SK-N-SH treated with all-trans-retinoic acid at 6 μM for 48 hours (cell line): ENCODE data around the gene KLHL20.

Experiments
- ATAC-seq: fragments of 200-7000 bp; cut with Tn5 transposase; 3 replicates; pipeline ENCODE4 v1.9.1; 2020; ENCODE audit warnings: mild to moderate bottlenecking, moderate library complexity
- ARNTL ChIP-seq: fragments of 450-650 bp; formaldehyde crosslinking; IDR thresholded peaks from 2 replicates; pipeline ENCODE4 v1.5.0; 2020; ENCODE audit warnings: low read depth, mild to moderate bottlenecking, moderate library complexity, borderline replicate concordance
- BACH2 ChIP-seq: fragments of 250-450 bp; sonication (Bioruptor Pico); IDR thresholded peaks from 2 replicates; pipeline ENCODE4 v1.9.0; 2021; ENCODE audit warnings: mild to moderate bottlenecking, borderline replicate concordance
- CREB5 ChIP-seq: fragments of 250-450 bp; sonication (Bioruptor Pico); IDR thresholded peaks from 2 replicates; pipeline ENCODE4 v1.5.1; 2020; ENCODE audit warnings: low read depth, mild to moderate bottlenecking, moderate library complexity
- CSRNP3 ChIP-seq: fragments of 250-450 bp; sonication (Bioruptor Pico); IDR thresholded peaks from 2 replicates; pipeline ENCODE4 v1.5.1; 2021; ENCODE audit warnings: mild to moderate bottlenecking, moderate library complexity
- ESRRG ChIP-seq: fragments of 250-450 bp; sonication (Bioruptor Pico); IDR thresholded peaks from 2 replicates; pipeline ENCODE4 v1.6.1; 2021; ENCODE audit warnings: mild to moderate bottlenecking
- GLIS3 ChIP-seq: fragments of 250-450 bp; sonication (Bioruptor Pico); IDR thresholded peaks from 2 replicates; pipeline ENCODE4 v1.5.0; 2020; ENCODE audit warnings: mild to moderate bottlenecking, moderate library complexity
- ISL1 ChIP-seq: fragments of 250-450 bp; sonication (Bioruptor Pico); IDR thresholded peaks from 2 replicates; pipeline ENCODE4 v2.1.2; 2022; ENCODE audit warnings: mild to moderate bottlenecking, moderate library complexity
- OSR1 ChIP-seq: fragments of 250-450 bp; sonication (Bioruptor Pico); IDR thresholded peaks from 2 replicates; pipeline ENCODE4 v1.8.0; 2022; ENCODE audit warnings: moderate library complexity, mild to moderate bottlenecking, inconsistent platforms
- PATZ1 ChIP-seq: fragments of 250-450 bp; sonication (Bioruptor Pico); IDR thresholded peaks from 2 replicates; pipeline ENCODE4 v1.8.0; 2020; ENCODE audit warnings: mild to moderate bottlenecking, moderate library complexity, borderline replicate concordance
- POU6F1 ChIP-seq: fragments of 250-450 bp; sonication (Bioruptor Pico); IDR thresholded peaks from 2 replicates; pipeline ENCODE4 v1.8.0; 2021; ENCODE audit warnings: low read depth, mild to moderate bottlenecking, moderate library complexity, borderline replicate concordance
- PPARA ChIP-seq: fragments of 250-450 bp; sonication (Bioruptor Pico); IDR thresholded peaks from 2 replicates; pipeline ENCODE4 v1.5.0; 2020; ENCODE audit warnings: mild to moderate bottlenecking, borderline replicate concordance
- RARB ChIP-seq: fragments of 250-450 bp; sonication (Bioruptor Pico); IDR thresholded peaks from 2 replicates; pipeline ENCODE4 v1.8.0; 2021; ENCODE audit warnings: mild to moderate bottlenecking, moderate library complexity
- SNAI2 ChIP-seq: fragments of 250-450 bp; sonication (Bioruptor Pico); IDR thresholded peaks from 2 replicates; pipeline ENCODE4 v1.5.0; 2020; ENCODE audit warnings: mild to moderate bottlenecking, moderate library complexity
- TCF4 ChIP-seq: fragments of 250-450 bp; sonication (Bioruptor Pico); IDR thresholded peaks from 2 replicates; pipeline ENCODE4 v1.8.0; 2021; ENCODE audit warnings: mild to moderate bottlenecking, moderate library complexity, borderline replicate concordance
- TOX ChIP-seq: fragments of 250-450 bp; sonication (Bioruptor Pico); IDR thresholded peaks from 2 replicates; pipeline ENCODE4 v1.8.0; 2021; ENCODE audit warnings: mild to moderate bottlenecking, moderate library complexity, borderline replicate concordance
- TSHZ2 ChIP-seq: fragments of 250-450 bp; sonication (Bioruptor Pico); IDR thresholded peaks from 2 replicates; pipeline ENCODE4 v1.5.0; 2020; ENCODE audit warnings: mild to moderate bottlenecking, moderate library complexity
- ZC3H10 ChIP-seq: fragments of 250-450 bp; sonication (Bioruptor Pico); IDR thresholded peaks from 2 replicates; pipeline ENCODE4 v1.5.1; 2021; ENCODE audit warnings: mild to moderate bottlenecking, moderate library complexity
- ZFP3 ChIP-seq: fragments of 250-450 bp; sonication (Bioruptor Pico); IDR thresholded peaks from 2 replicates; pipeline ENCODE4 v1.5.0; 2020; ENCODE audit warnings: mild to moderate bottlenecking, moderate library complexity
- ZFP30 ChIP-seq: fragments of 450-650 bp; formaldehyde crosslinking; IDR thresholded peaks from 2 replicates; pipeline ENCODE4 v1.5.0; 2022; ENCODE audit warnings: mild to moderate bottlenecking, moderate library complexity
- ZNF565 ChIP-seq: fragments of 450-650 bp; formaldehyde crosslinking; conservative IDR thresholded peaks from 2 replicates; pipeline ENCODE4 v1.5.0; 2020; ENCODE audit warnings: low read depth, mild to moderate bottlenecking, moderate library complexity
- ZNF70 ChIP-seq: fragments of 450-650 bp; formaldehyde crosslinking; IDR thresholded peaks from 2 replicates; pipeline ENCODE4 v1.5.0; 2020; ENCODE audit warnings: mild to moderate bottlenecking, moderate library complexity
- ZNF8 ChIP-seq: fragments of 450-650 bp; formaldehyde crosslinking; IDR thresholded peaks from 2 replicates; pipeline ENCODE4 v1.5.0; 2020; ENCODE audit warnings: mild to moderate bottlenecking, moderate library complexity

KLHL20 gene

GRCh38 chr1:173818459-173818858 is 103.7 kb downstream of the KLHL20 start:
- TF ChIP-seq CSRNP3 (no peak), TSHZ2 (CRISPR knock-in tag) (no peak), POU6F1 (CRISPR knock-in tag) (no peak), TOX (no peak), ISL1 (CRISPR knock-in tag) (no peak), GLIS3 (CRISPR knock-in tag) (no peak), BACH2 (CRISPR knock-in tag) (no peak), SNAI2 (CRISPR knock-in tag) (no peak), PATZ1 (no peak), ZNF8 (no peak), ZC3H10 (CRISPR knock-in tag) (no peak)

GRCh38 chr1:173821680-173822079 is 106.9 kb downstream of the KLHL20 start:
- no peak for ATAC-seq
- no peak for TF ChIP-seq ESRRG (CRISPR knock-in tag)
- no peak for TF ChIP-seq ISL1 (CRISPR knock-in tag)
- TF ChIP-seq POU6F1 (CRISPR knock-in tag): no peak
- TF ChIP-seq RARB (CRISPR knock-in tag): no peak
- no peak for TF ChIP-seq ZFP3 (CRISPR knock-in tag)
- TF ChIP-seq TOX: no peak
- TF ChIP-seq ZFP30 (CRISPR knock-in tag): no peak
- no peak for TF ChIP-seq ARNTL
- TF ChIP-seq TSHZ2 (CRISPR knock-in tag): no peak
- TF ChIP-seq OSR1 (CRISPR knock-in tag): no peak
- TF ChIP-seq ZNF70: no peak
- no peak for TF ChIP-seq ZNF8
- no peak for TF ChIP-seq PPARA (CRISPR knock-in tag)
- no peak for TF ChIP-seq CREB5 (CRISPR knock-in tag)
- no peak for TF ChIP-seq CSRNP3
- TF ChIP-seq ZC3H10 (CRISPR knock-in tag): no peak
- TF ChIP-seq TCF4 (CRISPR knock-in tag): no peak
- no peak for TF ChIP-seq ZNF565 (CRISPR knock-in tag)

More at GRCh38 chr1:173818459-173818858, 103.7 kb downstream of the KLHL20 start:
- ATAC-seq: no peak
